Cardiac fibroblast (primary cell): ENCODE measurements around the gene ZPLD1.

ENCODE experiments used
- DNase-seq, 2 donors: peaks; one replicate each; pipeline versions ENCODE4 v3.0.0 to v3.0.0-alpha.2; 2010; ENCODE audit warnings: low read depth in 2 of 2
- H3K4me3 ChIP-seq, 2 donors: replicated peaks in 1 of 2; 1 replicate in 1 of 2; 2 replicates in 1 of 2; pipeline ENCODE4 v1.5.1; 2011; ENCODE audit warnings: low read depth in 2 of 2, low read length in 2 of 2, mild to moderate bottlenecking in 2 of 2, moderate library complexity in 1 of 2
- CTCF ChIP-seq: IDR thresholded peaks from one replicate; pipeline ENCODE4 v1.5.1; 2011; ENCODE audit warnings: low read depth, mild to moderate bottlenecking, low read length, inconsistent platforms

Gene ZPLD1

DNA sequence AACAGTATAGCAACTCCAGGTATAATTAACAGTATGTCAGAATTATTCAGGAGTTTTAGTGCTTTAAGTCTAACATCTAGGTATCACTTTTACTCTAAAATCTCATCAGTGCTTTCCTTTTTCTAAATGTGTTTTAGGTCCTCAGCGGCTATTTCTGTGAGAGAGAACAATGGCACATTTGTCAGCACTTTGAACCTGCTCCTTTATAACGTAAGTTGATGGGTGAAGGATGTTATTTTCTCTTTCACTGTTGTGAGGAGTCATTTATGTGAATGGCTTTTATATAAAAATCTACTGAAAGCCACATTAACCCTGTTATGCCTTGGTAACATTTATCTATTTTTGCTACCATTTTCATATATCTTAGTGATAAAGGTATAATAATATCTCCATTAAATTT, 22.8 kb downstream of the ZPLD1 start:
- no peak for DNase-seq
- H3K4me3 ChIP-seq, result no peak overlapping the region
- no peak for TF ChIP-seq CTCF

DNA sequence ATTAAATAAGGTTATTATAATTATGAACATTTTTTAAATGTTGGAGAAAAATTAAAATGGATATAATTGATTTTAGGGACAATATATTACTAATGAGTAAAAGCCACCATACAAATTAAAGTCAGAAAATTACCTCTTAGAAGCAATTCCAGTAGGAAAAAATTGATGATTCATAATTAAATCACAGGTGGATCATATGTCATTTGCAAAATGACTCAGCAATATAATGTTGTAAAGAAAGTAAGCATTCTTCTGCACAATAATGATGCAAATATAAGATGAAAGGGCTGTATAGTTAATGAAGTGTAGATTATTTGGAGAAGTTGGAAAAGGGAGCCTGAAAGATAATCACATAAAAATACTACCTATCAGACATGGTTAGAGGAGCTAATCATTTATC, 25.8 kb downstream of the ZPLD1 start:
- DNase-seq, result peak in 1 of 2 donors; percentile 12
- TF ChIP-seq CTCF, result no peak
- H3K4me3 ChIP-seq, result no peak overlapping the region

DNA sequence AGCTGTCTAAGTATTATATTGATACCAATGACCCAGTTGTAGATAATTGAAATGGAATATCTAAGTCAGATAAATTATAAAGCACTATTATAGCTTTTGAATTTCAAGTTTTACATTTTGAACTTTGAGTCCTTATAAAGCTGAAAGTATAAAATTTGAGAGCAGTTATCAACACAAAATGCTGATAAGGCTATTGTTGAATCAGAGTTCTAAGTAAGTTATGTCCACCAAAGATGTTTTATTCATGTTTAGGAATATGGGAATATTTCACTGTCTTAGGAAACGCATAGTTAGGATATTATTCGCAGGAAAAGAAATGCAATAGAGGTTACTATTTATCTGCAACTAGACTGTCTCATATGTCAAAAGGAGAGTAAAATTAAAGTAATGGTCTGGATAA, 29.4 kb downstream of the ZPLD1 start:
- TF ChIP-seq CTCF, result no peak
- H3K4me3 ChIP-seq, result no peak overlapping the region
- DNase-seq, result no peak

- no peak overlapping the region for H3K4me3 ChIP-seq
- no peak for DNase-seq
- no peak for TF ChIP-seq CTCF
These were observed 31.2 kb downstream of the ZPLD1 start for GRCh38 chr3:102466001-102466400.

GRCh38 chr3:102470066-102470465, 35.3 kb downstream of the ZPLD1 start:
- H3K4me3 ChIP-seq, result no peak overlapping the region
- TF ChIP-seq CTCF, result no peak
- no peak for DNase-seq

DNA sequence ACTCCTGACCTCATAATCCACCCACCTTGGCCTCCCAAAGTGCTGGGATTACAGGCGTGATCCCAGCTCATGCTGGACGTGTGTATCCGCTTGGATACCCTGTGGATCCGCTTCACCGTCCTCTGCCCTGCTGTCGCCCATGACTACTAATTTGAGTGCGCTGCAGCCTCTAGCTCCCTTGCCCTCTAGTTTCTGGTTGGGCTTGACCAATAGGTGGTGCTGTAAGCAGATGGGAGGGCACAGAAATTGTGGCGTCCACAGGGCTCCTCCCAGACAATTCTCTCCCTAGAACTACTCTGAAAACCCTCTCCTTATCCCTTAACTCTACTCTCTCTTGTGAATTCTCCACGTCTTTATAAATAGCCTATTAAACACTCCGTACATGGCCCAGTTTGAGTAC, 36.2 kb downstream of the ZPLD1 start:
- DNase-seq, result no peak
- no peak for TF ChIP-seq CTCF

GRCh38 chr3:102471491-102471890, 36.7 kb downstream of the ZPLD1 start:
- no peak overlapping the region for H3K4me3 ChIP-seq
- no peak for TF ChIP-seq CTCF
- no peak for DNase-seq

More for the DNA sequence above, 36.2 kb downstream of the ZPLD1 start:
- H3K4me3 ChIP-seq, result no peak overlapping the region
